HG03571 (cell line): Measurements from ENCODE around the gene PI4K2A.
"Not testable (repeated sequence)": the region's sequence is repeated elsewhere in the genome, so short reads cannot be mapped to it uniquely, and the experiment has no call there.

Experiments used
- ATAC-seq: cut with Tn5 transposase; IDR thresholded peaks from one replicate; pipeline ENCODE4 v1.9.1; 2021; ENCODE audit not compliant: unreplicated experiment

The PI4K2A gene

GRCh38 chr10:97631098-97631497 lies 9.4 kb upstream of the PI4K2A start:
- ATAC-seq = no peak

- ATAC-seq = peak; percentile 98
These were observed 7.3 kb upstream of the PI4K2A start, which contains the start of gene MORN4 for GRCh38 chr10:97632949-97633884. MORN4 (minus strand) TSS chr10:97633500; CDS start chr10:97619653, 13,847 bp downstream.

GRCh38 chr10:97633921-97634320 lies 6.5 kb upstream of the PI4K2A start:
- no peak for ATAC-seq

- no peak for ATAC-seq
These were observed 4.9 kb upstream of the PI4K2A start for GRCh38 chr10:97635577-97635976.

GRCh38 chr10:97639090-97639489 lies 1.4 kb upstream of the PI4K2A start:
- ATAC-seq = not testable (repeated sequence)

- peak; percentile 19 for ATAC-seq
These were observed 669 bp downstream of the PI4K2A start for GRCh38 chr10:97640868-97641811.

GRCh38 chr10:97642471-97643159 lies 2.1 kb downstream of the PI4K2A start:
- not testable (repeated sequence) for ATAC-seq

GRCh38 chr10:97643441-97643985 lies 3.0 kb downstream of the PI4K2A start:
- ATAC-seq = no peak

GRCh38 chr10:97644936-97645335 lies 4.5 kb downstream of the PI4K2A start:
- no peak for ATAC-seq

- ATAC-seq = no peak
These were observed 7.1 kb downstream of the PI4K2A start for GRCh38 chr10:97647556-97647955.

GRCh38 chr10:97648562-97649404 lies 8.3 kb downstream of the PI4K2A start:
- ATAC-seq = no peak

GRCh38 chr10:97649405-97649750 lies 8.9 kb downstream of the PI4K2A start:
- not testable (repeated sequence) for ATAC-seq

- no peak for ATAC-seq
These were observed 10.3 kb downstream of the PI4K2A start for GRCh38 chr10:97650726-97651125.

GRCh38 chr10:97651773-97652172 lies 11.3 kb downstream of the PI4K2A start:
- no peak for ATAC-seq

- ATAC-seq = no peak
These were observed 16.3 kb downstream of the PI4K2A start for GRCh38 chr10:97656777-97657176.

- no peak for ATAC-seq
These were observed 19.1 kb downstream of the PI4K2A start for GRCh38 chr10:97659589-97659988.

GRCh38 chr10:97664282-97664850 lies 23.9 kb downstream of the PI4K2A start:
- ATAC-seq = no peak

GRCh38 chr10:97666992-97667391 lies 26.5 kb downstream of the PI4K2A start:
- no peak for ATAC-seq

- no peak for ATAC-seq
These were observed 27.0 kb downstream of the PI4K2A start for GRCh38 chr10:97667463-97667862.
